Measurements from ENCODE around the gene CACNG5.

DNA sequence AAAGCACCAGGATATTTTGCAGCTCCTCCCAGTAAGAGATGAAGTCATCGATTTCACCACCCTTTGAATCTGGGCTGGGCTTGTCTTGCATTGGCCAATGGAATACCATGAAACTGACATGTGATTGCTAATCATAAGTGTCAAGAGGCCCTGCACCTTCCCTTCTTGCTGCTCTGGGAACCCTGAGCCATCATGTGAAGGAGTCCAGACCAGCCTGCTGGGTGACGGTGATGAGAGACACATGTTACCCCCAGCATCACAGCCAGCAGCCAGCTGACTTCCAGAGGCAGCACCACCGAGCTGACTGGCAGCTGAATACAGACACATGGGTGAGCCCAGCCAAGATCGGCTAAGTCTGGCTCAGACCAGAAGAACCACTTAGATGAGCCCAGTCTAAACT lies 86.0 kb downstream of the CACNG5 start:
- TF ChIP-seq, protein P1, sequence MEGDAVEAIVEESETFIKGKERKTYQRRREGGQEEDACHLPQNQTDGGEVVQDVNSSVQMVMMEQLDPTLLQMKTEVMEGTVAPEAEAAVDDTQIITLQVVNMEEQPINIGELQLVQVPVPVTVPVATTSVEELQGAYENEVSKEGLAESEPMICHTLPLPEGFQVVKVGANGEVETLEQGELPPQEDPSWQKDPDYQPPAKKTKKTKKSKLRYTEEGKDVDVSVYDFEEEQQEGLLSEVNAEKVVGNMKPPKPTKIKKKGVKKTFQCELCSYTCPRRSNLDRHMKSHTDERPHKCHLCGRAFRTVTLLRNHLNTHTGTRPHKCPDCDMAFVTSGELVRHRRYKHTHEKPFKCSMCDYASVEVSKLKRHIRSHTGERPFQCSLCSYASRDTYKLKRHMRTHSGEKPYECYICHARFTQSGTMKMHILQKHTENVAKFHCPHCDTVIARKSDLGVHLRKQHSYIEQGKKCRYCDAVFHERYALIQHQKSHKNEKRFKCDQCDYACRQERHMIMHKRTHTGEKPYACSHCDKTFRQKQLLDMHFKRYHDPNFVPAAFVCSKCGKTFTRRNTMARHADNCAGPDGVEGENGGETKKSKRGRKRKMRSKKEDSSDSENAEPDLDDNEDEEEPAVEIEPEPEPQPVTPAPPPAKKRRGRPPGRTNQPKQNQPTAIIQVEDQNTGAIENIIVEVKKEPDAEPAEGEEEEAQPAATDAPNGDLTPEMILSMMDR (conservative IDR thresholded peaks at IDR 0.05 in 1 of 2, IDR thresholded peaks at IDR 0.05 in 1 of 2; ENCODE audit: low read depth in 1 of 2, low read length in 2 of 2), result no peak
- TF ChIP-seq EZH2 (IDR thresholded peaks at IDR 0.05; ENCODE audit: low read length, missing control alignments), result no peak

All from fibroblast of lung (primary cell).